CD8-positive, alpha-beta memory T cell (primary cell): Measurements from ENCODE around the gene ARID5B. TPM values are rescaled to one million over a fixed set of nuclear protein-coding genes. Genes with fewer than 3 reads are reported as not detected.

Experiments used
- CTCF ChIA-PET: fragments of 350-600 bp; sonication (Branson Sonifier 250); formaldehyde crosslinking; loops from one replicate; lab custom pipeline; 2021; ENCODE audit warnings: antibody characterized with exemption; lab: Charles Lee
- POLR2A ChIA-PET: fragments of 350-600 bp; sonication (Branson Sonifier 250); formaldehyde crosslinking; loops from one replicate; lab custom pipeline; 2021; ENCODE audit warnings: antibody characterized with exemption; lab: Charles Lee
- DNase-seq, 5 donors: peaks; one replicate each; pipeline versions ENCODE4 v3.0.0 to v3.0.0-alpha.2; 2020 to 2022; ENCODE audit warnings: mixed read lengths in 1 of 5
- H3K27ac ChIP-seq: one replicate; pipeline ENCODE4 v1.7.0; 2013; ENCODE audit warnings: low read depth, mild to moderate bottlenecking, low read length, moderate library complexity
- H3K27me3 ChIP-seq: 2 replicates; pipeline ENCODE4 v1.7.0; 2013; ENCODE audit warnings: low read length, mild to moderate bottlenecking; ENCODE audit not compliant: insufficient read depth, poor library complexity, severe bottlenecking
- H3K36me3 ChIP-seq: 2 replicates; pipeline ENCODE4 v1.7.0; 2013; ENCODE audit warnings: mild to moderate bottlenecking, low read length, moderate library complexity; ENCODE audit not compliant: insufficient read depth
- H3K4me1 ChIP-seq: 2 replicates; pipeline ENCODE4 v1.7.0; 2013; ENCODE audit warnings: mild to moderate bottlenecking, low read length, moderate library complexity; ENCODE audit not compliant: insufficient read depth
- H3K4me3 ChIP-seq: 2 replicates; pipeline ENCODE4 v1.7.0; 2013; ENCODE audit warnings: mild to moderate bottlenecking, low read length
- H3K9me3 ChIP-seq: 2 replicates; pipeline ENCODE4 v1.7.0; 2013; ENCODE audit warnings: mild to moderate bottlenecking, low read length
- H3K27ac Mint-ChIP-seq, 8 donors: one replicate each; pipeline ENCODE4 v1.8.0; 2020 to 2021; ENCODE audit warnings: mixed read lengths in 8 of 8, mild to moderate bottlenecking in 6 of 8, inconsistent platforms in 3 of 8, moderate library complexity in 3 of 8
- H3K27me3 Mint-ChIP-seq, 2 donors: one replicate each; pipeline ENCODE4 v1.8.0; 2020 to 2021; ENCODE audit warnings: mixed read lengths in 2 of 2, mild to moderate bottlenecking in 1 of 2, moderate library complexity in 1 of 2
- H3K36me3 Mint-ChIP-seq, 3 donors: one replicate each; pipeline ENCODE4 v1.8.0; 2020 to 2021; ENCODE audit warnings: mixed read lengths in 3 of 3, inconsistent platforms in 1 of 3, mild to moderate bottlenecking in 1 of 3
- H3K4me1 Mint-ChIP-seq, 3 donors: one replicate each; pipeline ENCODE4 v1.8.0; 2020 to 2021; ENCODE audit warnings: mixed read lengths in 3 of 3, inconsistent platforms in 1 of 3, mild to moderate bottlenecking in 1 of 3
- H3K4me3 Mint-ChIP-seq, 7 donors: one replicate each; pipeline ENCODE4 v1.8.0; 2020 to 2021; ENCODE audit warnings: mixed read lengths in 7 of 7, mild to moderate bottlenecking in 6 of 7, moderate library complexity in 4 of 7, inconsistent platforms in 2 of 7
- H3K9me3 Mint-ChIP-seq, 5 donors: one replicate each; pipeline ENCODE4 v1.8.0; 2020 to 2022; ENCODE audit warnings: mixed read lengths in 5 of 5, mild to moderate bottlenecking in 3 of 5, moderate library complexity in 2 of 5, inconsistent platforms in 1 of 5
- polyA plus RNA-seq: library from polyadenylated mRNA; unstranded; fragments of 300-500 nt; fragmentation: Illumina TruSeq; gene quantifications from one replicate; pipeline ENCODE4 v1.2.3, GENCODE V29; 2021
- total RNA-seq, 2 experiments: library from RNA; stranded (reverse); gene quantifications; one replicate each; pipeline ENCODE4 v1.2.3, GENCODE V29; 2021

Gene ARID5B
- total and polyA plus RNA-seq, 3 experiments from 2014 or later, result 37.1 to 48.7 (median 38.4) TPM

- H3K27me3 Mint-ChIP-seq, result peaks cover 0 to 4% of the 10 kb centered on the region in 2 donors
- no peaks in the 10 kb centered on the region for H3K9me3 Mint-ChIP-seq
- DNase-seq, result no peak
- H3K4me1 Mint-ChIP-seq, result peaks cover 33 to 40% (median 37%) of the 10 kb centered on the region in 3 donors
- no peaks in the 10 kb centered on the region for H3K9me3 ChIP-seq
- ChIA-PET CTCF (interaction anchor here (1.2 to 7.4 kb wide), 8 partner anchors 8 to 366 kb away, joined by 3 to 47 read pairs (median 8); no protein-coding TSS in a partner anchor), POLR2A (interaction anchor here (0.6 to 1.3 kb wide), 2 partner anchors 44 to 140 kb away, joined by 3 read pairs; no protein-coding TSS in a partner anchor)
- peaks cover 0 to 26% (median 0%) of the 10 kb centered on the region in 3 donors for H3K36me3 Mint-ChIP-seq
- no peaks in the 10 kb centered on the region for H3K27me3 ChIP-seq
- H3K36me3 ChIP-seq, result no peaks in the 10 kb centered on the region
- no peak overlapping the region for H3K4me3 ChIP-seq
- H3K27ac ChIP-seq, result no peak overlapping the region
- H3K4me1 ChIP-seq, result peaks cover 31% of the 10 kb centered on the region
- H3K4me3 Mint-ChIP-seq, result peak overlapping the region in 5 of 7 donors; percentile 7 to 93 (median 30)
- H3K27ac Mint-ChIP-seq, result peak overlapping the region in 3 of 8 donors; percentile 25 to 96 (median 62)
Observed at GRCh38 chr10:61898435-61898778, 3.1 kb upstream of the ARID5B start.

- Mint-ChIP-seq H3K4me1 (peaks cover 35 to 45% (median 40%) of the 10 kb centered on the region in 3 donors), H3K36me3 (peaks cover 0 to 28% (median 0%) of the 10 kb centered on the region in 3 donors), H3K9me3 (no peaks in the 10 kb centered on the region), H3K27me3 (peaks cover 0 to 4% of the 10 kb centered on the region in 2 donors), H3K27ac (peak overlapping the region; percentile 71 to 99 (median 94)), H3K4me3 (peak overlapping the region; percentile 88 to 93 (median 91))
- peak overlapping the region; percentile 91 for H3K27ac ChIP-seq
- ChIA-PET CTCF (interaction anchor here (0.8 to 7.4 kb wide), 9 partner anchors 9 to 183 kb away, joined by 3 to 47 read pairs (median 3); no protein-coding TSS in a partner anchor), POLR2A (interaction anchor here (0.6 to 1.5 kb wide), 6 partner anchors 34 to 149 kb away, joined by 3 to 6 read pairs (median 4); no protein-coding TSS in a partner anchor)
- H3K4me3 ChIP-seq, result peak overlapping the region; percentile 98
- H3K27me3 ChIP-seq, result no peaks in the 10 kb centered on the region
- peaks cover 34% of the 10 kb centered on the region for H3K4me1 ChIP-seq
- peak in 2 of 5 donors; percentile 11 to 15 for DNase-seq
- H3K36me3 ChIP-seq, result no peaks in the 10 kb centered on the region
- H3K9me3 ChIP-seq, result no peaks in the 10 kb centered on the region
Observed at GRCh38 chr10:61899069-61899531, 2.4 kb upstream of the ARID5B start.

DNA sequence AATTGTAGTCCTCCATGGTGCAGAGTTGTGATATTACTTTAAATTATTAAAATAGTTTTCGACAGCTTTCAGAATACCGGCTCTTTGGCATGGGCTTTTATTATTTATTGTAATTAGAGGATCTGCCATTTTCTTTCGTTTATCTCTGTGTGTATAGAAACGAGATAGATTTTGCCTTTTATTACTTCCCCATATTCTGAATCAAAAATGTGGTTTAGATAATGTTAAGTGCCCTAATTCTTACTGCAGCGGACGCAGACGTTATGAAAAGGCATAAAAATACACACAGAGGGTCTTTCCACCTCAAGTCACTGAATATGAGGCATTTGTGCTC lies 1.9 kb upstream of the ARID5B start:
- peak overlapping the region; percentile 91 for H3K27ac ChIP-seq
- ChIA-PET CTCF (interaction anchor here (0.8 to 7.4 kb wide), 9 partner anchors 9 to 365 kb away, joined by 3 to 47 read pairs (median 3); no protein-coding TSS in a partner anchor), POLR2A (interaction anchor here (0.8 to 2.3 kb wide), 9 partner anchors 33 to 346 kb away, joined by 3 to 8 read pairs (median 5); no protein-coding TSS in a partner anchor)
- no peaks in the 10 kb centered on the region for H3K9me3 Mint-ChIP-seq
- H3K27ac Mint-ChIP-seq, result peak overlapping the region; percentile 82 to 99 (median 94)
- peak overlapping the region; percentile 88 to 93 (median 91) for H3K4me3 Mint-ChIP-seq
- peaks cover 39% of the 10 kb centered on the region for H3K4me1 ChIP-seq
- H3K9me3 ChIP-seq, result no peaks in the 10 kb centered on the region
- peak overlapping the region; percentile 98 for H3K4me3 ChIP-seq
- no peaks in the 10 kb centered on the region for H3K36me3 ChIP-seq
- no peak for DNase-seq
- H3K27me3 Mint-ChIP-seq, result peaks cover 0 to 4% of the 10 kb centered on the region in 2 donors
- H3K27me3 ChIP-seq, result no peaks in the 10 kb centered on the region
- peaks cover 0 to 28% (median 0%) of the 10 kb centered on the region in 3 donors for H3K36me3 Mint-ChIP-seq
- H3K4me1 Mint-ChIP-seq, result peaks cover 39 to 51% (median 45%) of the 10 kb centered on the region in 3 donors

DNA sequence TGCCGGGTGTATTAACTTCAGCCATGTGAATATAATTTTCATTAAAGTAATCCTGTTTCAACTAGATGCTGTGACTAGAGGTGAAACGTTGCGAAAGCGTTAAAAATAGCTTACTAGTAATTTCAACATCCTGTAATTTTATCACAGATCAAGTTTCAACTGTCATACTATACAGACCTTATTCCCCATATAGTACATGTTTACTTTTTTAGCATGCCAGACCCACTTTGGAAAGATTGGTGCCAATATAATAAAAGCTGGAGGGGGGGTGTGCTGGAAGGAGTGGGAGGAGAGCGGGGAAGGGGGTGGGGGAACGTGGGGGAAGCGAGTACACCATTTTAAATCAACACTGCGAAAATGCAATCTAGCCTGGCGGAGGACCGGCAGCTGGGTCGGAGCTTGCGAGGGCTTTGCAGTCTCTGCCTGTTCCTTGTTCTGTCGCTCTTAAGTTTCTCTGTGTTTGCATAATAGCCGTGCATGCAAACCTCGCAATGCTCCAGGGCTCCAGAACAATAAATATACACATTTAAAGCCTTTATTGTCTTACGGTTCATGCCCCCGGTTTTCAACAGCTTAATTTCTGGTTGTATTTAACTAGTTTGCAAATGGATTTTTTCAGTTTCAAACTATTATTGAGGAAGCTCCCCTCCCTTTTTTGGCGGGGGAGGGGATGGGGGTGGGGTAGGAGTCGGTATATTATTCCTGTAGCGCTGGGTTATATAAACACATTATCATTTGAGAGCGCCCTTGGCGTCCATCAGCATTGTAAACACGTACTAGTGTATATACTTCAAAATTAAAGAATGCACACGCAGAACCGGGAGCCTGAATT lies 1.3 kb upstream of the ARID5B start:
- Histone ChIP-seq H3K4me1 (peaks cover 43% of the 10 kb centered on the region), H3K9me3 (no peaks in the 10 kb centered on the region), H3K27me3 (no peaks in the 10 kb centered on the region), H3K4me3 (peak overlapping the region; percentile 98), H3K27ac (peak overlapping the region; percentile 91), H3K36me3 (no peaks in the 10 kb centered on the region)
- peaks cover 0 to 4% of the 10 kb centered on the region in 2 donors for H3K27me3 Mint-ChIP-seq
- peak; percentile 31 to 73 (median 54) for DNase-seq
- H3K4me1 Mint-ChIP-seq, result peaks cover 43 to 56% (median 51%) of the 10 kb centered on the region in 3 donors
- peak overlapping the region; percentile 82 to 99 (median 94) for H3K27ac Mint-ChIP-seq
- no peaks in the 10 kb centered on the region for H3K9me3 Mint-ChIP-seq
- peaks cover 0 to 28% (median 0%) of the 10 kb centered on the region in 3 donors for H3K36me3 Mint-ChIP-seq
- POLR2A ChIA-PET, result interaction anchor here (0.7 to 2.3 kb wide), 8 partner anchors 40 to 345 kb away, joined by 3 to 8 read pairs (median 4); no protein-coding TSS in a partner anchor
- H3K4me3 Mint-ChIP-seq, result peak overlapping the region; percentile 88 to 93 (median 91)
- CTCF ChIA-PET, result interaction anchor here (0.8 to 7.4 kb wide), 10 partner anchors 10 to 365 kb away, joined by 3 to 47 read pairs (median 3); no protein-coding TSS in a partner anchor

GRCh38 chr10:61901829-61902444 lies 438 bp downstream of the ARID5B start:
- H3K27me3 Mint-ChIP-seq, result peaks cover 0 to 4% of the 10 kb centered on the region in 2 donors
- POLR2A ChIA-PET, result interaction anchor here (0.6 to 2.4 kb wide), 16 partner anchors 12 to 915 kb away, joined by 3 to 16 read pairs (median 4); no protein-coding TSS in a partner anchor
- no peak for DNase-seq
- H3K27ac ChIP-seq, result peak overlapping the region; percentile 91
- no peaks in the 10 kb centered on the region for H3K9me3 Mint-ChIP-seq
- no peaks in the 10 kb centered on the region for H3K9me3 ChIP-seq
- H3K4me1 Mint-ChIP-seq, result peaks cover 45 to 66% (median 61%) of the 10 kb centered on the region in 3 donors
- H3K36me3 Mint-ChIP-seq, result peaks cover 0 to 29% (median 0%) of the 10 kb centered on the region in 3 donors
- H3K4me3 Mint-ChIP-seq, result peak overlapping the region; percentile 88 to 93 (median 91)
- H3K4me3 ChIP-seq, result peak overlapping the region; percentile 98
- peak overlapping the region; percentile 91 to 99 (median 94) for H3K27ac Mint-ChIP-seq
- no peaks in the 10 kb centered on the region for H3K36me3 ChIP-seq
- H3K27me3 ChIP-seq, result no peaks in the 10 kb centered on the region
- H3K4me1 ChIP-seq, result peaks cover 45% of the 10 kb centered on the region
- CTCF ChIA-PET, result interaction anchor here (0.7 to 7.4 kb wide), 17 partner anchors 12 to 1620 kb away, joined by 3 to 47 read pairs (median 6); no protein-coding TSS in a partner anchor

- CTCF ChIA-PET, result interaction anchor here (0.7 to 7.4 kb wide), 19 partner anchors 12 to 1619 kb away, joined by 3 to 47 read pairs (median 6); no protein-coding TSS in a partner anchor
- H3K4me3 Mint-ChIP-seq, result peak overlapping the region; percentile 88 to 93 (median 91)
- H3K9me3 ChIP-seq, result no peaks in the 10 kb centered on the region
- POLR2A ChIA-PET, result interaction anchor here (0.6 to 2.4 kb wide), 18 partner anchors 11 to 914 kb away, joined by 3 to 16 read pairs (median 4); no protein-coding TSS in a partner anchor
- H3K9me3 Mint-ChIP-seq, result no peaks in the 10 kb centered on the region
- H3K36me3 ChIP-seq, result no peaks in the 10 kb centered on the region
- H3K4me1 ChIP-seq, result peaks cover 42% of the 10 kb centered on the region
- H3K4me3 ChIP-seq, result peak overlapping the region; percentile 98
- peak overlapping the region; percentile 91 for H3K27ac ChIP-seq
- peak overlapping the region; percentile 91 to 99 (median 94) for H3K27ac Mint-ChIP-seq
- H3K4me1 Mint-ChIP-seq, result peaks cover 39 to 66% (median 60%) of the 10 kb centered on the region in 3 donors
- DNase-seq, result peak; percentile 26 to 88 (median 73)
- H3K27me3 ChIP-seq, result no peaks in the 10 kb centered on the region
- H3K36me3 Mint-ChIP-seq, result peaks cover 0 to 32% (median 0%) of the 10 kb centered on the region in 3 donors
- peaks cover 0 to 4% of the 10 kb centered on the region in 2 donors for H3K27me3 Mint-ChIP-seq
Observed at GRCh38 chr10:61902445-61903220, 1.1 kb downstream of the ARID5B start.
